Skin epidermis (tissue), 12 donors: ENCODE results near the gene MRPL49.
A peak's percentile ranks its signal among the peaks of the same experiment; 100 is the strongest.

ENCODE experiments used
- H3K27ac ChIP-seq, 21 experiments: fragments of 200-600 bp; sonication (generic) in 11 of 21; one replicate each; pipeline ENCODE4 v1.5.0; 2020; ENCODE audit warnings: mild to moderate bottlenecking in 3 of 21, inconsistent platforms in 2 of 21, moderate library complexity in 2 of 21
- H3K4me3 ChIP-seq, 7 experiments: fragments of 200-600 bp; sonication (generic) in 2 of 7; one replicate each; pipeline ENCODE4 v1.5.0; 2020; ENCODE audit warnings: inconsistent platforms in 2 of 7, mild to moderate bottlenecking in 2 of 7, moderate library complexity in 1 of 7

The MRPL49 gene

GRCh38 chr11:65100674-65101350 is 21.3 kb upstream of the MRPL49 start:
- Histone ChIP-seq H3K4me3 (no peak overlapping the region), H3K27ac (peak overlapping the region in 4 of 21 experiments; percentile 8 to 54 (median 26))

DNA sequence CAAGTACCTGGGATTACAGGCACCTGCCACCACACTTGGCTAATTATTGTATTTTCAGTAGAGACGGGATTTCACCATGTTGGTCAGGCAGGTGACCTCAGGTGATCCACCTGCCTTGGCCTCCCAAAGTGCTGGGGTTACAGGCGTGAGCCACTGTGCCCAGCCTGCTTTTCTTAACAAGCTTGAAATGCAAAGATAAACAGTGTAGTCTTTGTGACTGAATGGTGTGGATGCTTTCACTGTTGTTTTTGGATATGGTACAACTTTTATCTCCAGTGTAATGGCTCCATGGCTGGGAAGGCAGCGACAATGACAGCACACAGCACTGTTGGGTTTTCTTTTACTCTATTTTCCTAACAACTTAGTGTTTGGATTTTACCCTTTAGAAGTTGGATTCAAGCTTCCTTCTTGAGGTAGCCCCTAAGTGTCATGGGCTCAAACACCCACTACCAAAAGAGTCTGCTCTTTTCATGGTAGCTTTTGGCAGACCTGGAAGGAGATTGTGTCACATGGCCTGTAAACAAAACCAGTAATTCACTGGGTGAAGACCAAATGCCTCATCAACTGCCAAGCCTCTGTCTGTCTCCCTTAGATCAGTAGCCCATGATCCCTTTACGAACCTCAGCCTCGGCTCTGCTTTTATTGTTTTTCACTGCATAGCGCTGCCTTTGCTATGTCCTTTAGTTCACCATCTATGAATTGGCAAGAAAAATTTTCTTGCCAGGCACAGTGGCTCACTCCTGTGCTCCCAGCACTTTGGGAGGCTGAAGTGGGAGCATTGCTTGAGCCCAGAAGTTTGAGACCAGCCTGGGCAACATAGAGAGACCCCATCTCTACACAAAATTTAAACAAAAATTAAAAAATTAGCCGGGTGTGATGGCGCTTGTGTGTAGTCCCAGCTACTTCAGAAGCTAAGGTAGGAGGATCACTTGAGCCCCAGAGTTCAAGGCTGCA is 19.7 kb upstream of the MRPL49 start:
- H3K27ac ChIP-seq = peak overlapping the region in 6 of 21 experiments; percentile 1 to 36 (median 20)
- H3K4me3 ChIP-seq = no peak overlapping the region

- Histone ChIP-seq H3K4me3 (no peak overlapping the region), H3K27ac (peak overlapping the region in 1 of 21 experiments; percentile 10)
Observed at GRCh38 chr11:65103476-65103875, 18.6 kb upstream of the MRPL49 start.

DNA sequence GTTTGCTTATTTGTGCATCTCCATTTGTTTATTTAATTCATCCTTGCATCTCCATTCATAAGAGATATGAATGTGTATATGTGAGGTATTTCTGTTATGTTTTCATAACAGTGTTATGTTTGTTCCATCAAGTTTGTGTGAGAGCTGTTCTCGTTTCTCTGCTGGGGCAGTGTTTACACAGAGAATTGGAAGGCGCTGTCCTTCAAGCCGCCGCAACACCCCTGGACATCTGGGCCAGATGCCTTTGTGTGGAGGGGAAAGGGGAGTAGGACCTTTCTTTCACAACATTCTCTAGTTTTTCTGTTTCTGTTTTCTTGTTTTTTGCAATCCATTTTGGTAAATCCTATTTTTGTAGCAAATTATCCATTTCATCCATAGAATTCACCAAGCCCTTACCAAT is 17.5 kb upstream of the MRPL49 start:
- Histone ChIP-seq H3K4me3 (no peak overlapping the region), H3K27ac (no peak overlapping the region)

GRCh38 chr11:65107078-65107477 is 15.0 kb upstream of the MRPL49 start:
- Histone ChIP-seq H3K27ac (no peak overlapping the region), H3K4me3 (no peak overlapping the region)

DNA sequence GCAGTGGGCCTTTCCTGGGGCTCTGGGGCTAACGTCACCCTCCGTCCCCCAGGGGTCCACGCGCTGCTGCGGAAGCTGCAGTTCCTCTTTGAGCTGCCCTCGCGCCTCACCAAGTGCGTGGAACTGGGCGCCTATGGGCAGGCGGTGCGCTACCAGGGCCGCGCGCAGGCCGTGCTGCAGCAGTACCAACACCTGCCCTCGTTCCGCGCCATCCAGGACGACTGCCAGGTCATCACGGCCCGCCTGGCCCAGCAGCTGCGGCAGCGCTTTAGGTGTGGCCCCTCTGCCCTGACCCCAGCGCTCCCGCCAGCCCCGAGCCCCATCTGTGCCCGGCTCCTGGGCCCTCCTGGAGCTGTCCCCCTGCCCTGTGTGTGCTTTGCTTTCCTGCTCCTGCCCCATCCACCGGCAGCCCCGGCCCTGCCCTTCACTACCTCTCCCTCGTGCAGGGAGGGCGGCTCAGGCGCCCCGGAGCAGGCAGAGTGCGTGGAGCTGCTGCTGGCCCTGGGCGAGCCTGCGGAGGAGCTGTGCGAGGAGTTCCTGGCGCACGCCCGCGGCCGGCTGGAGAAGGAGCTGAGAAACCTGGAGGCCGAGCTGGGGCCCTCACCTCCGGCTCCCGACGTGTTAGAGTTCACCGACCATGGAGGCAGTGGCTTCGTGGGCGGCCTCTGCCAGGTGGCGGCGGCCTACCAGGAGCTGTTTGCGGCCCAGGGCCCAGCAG is 14.2 kb upstream of the MRPL49 start:
- Histone ChIP-seq H3K27ac (peak overlapping the region in 3 of 21 experiments; percentile 4 to 33 (median 31)), H3K4me3 (no peak overlapping the region)

DNA sequence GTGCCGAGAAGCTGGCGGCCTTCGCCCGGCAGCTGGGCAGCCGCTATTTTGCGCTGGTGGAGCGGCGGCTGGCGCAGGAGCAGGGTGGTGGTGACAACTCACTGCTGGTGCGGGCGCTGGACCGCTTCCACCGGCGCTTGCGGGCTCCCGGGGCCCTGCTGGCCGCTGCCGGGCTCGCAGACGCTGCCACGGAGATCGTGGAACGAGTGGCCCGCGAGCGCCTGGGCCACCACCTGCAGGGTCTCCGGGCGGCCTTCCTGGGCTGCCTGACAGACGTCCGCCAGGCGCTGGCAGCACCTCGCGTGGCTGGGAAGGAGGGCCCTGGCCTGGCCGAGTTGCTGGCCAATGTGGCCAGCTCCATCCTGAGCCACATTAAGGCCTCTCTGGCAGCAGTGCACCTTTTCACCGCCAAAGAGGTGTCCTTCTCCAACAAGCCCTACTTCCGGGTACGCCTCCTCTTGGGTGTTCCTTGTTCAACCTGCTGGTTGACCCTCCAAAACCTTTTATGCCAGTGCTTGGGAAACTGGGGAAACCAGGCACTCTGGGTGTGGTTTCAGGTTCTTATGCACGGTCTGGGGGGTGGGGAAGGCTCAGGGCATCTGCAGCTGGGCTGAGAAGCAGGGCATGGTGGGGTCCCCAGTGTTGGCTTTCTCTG is 13.5 kb upstream of the MRPL49 start:
- Histone ChIP-seq H3K27ac (peak overlapping the region in 5 of 21 experiments; percentile 27 to 60 (median 33)), H3K4me3 (no peak overlapping the region)

DNA sequence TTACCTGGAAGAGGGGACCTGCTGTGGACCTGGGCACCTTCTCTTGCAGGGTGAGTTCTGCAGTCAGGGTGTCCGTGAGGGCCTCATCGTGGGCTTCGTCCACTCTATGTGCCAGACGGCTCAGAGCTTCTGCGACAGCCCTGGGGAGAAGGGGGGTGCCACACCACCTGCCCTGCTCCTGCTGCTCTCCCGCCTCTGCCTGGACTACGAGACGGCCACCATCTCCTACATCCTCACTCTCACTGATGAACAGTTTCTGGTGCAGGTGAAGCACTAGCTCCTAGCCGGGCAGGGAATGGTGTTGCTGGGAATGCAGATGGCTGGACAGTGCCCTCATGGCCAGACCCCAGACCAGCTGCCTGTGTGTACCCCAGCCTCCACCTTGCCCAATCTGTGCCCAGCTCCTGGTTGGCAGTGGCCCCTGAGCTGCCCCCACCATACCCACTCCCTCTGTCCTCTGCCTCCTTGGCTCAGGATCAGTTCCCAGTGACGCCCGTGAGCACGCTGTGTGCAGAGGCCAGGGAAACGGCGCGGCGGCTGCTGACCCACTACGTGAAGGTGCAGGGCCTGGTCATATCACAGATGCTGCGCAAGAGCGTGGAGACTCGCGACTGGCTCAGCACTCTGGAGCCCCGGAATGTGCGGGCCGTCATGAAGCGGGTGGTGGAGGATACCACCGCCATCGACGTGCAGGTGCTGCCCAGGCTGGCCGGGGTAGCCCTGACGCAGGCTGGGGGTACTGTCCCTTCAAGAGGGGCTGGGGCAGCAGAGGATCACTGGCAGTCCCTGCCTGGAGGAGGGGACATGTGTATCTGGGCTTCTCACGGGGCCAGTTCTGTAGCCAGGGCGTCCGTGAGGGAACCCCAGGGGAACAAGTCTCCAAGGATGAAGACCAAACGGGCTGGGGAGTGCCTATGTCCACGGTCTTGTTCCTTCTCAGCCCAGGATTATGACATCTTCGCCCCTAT is 12.6 kb upstream of the MRPL49 start:
- peak overlapping the region in 2 of 21 experiments; percentile 25 to 27 for H3K27ac ChIP-seq

DNA sequence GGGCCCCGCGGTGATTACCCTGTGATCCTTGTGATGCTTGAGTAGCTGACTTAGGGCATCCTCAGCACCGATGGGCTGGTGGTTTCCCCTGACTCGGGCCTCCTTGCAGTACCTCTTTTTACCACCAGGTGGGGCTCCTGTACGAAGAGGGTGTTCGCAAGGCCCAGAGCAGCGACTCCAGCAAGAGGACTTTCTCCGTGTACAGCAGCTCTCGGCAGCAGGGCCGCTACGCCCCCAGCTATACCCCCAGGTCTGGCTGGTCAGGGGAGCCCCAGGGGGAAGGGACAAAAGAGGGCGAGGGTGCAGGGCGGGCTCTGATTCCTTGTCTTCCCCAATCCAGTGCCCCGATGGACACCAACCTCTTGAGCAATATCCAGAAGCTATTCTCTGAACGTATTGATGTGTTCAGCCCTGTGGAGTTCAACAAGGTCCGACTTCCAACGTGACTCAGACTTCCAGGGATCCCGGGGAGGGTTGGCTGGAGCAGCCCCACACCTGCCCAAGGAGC is 11.7 kb upstream of the MRPL49 start:
- H3K4me3 ChIP-seq = no peak overlapping the region
- peak overlapping the region in 7 of 21 experiments; percentile 11 to 58 (median 37) for H3K27ac ChIP-seq

More for the DNA sequence above, 12.6 kb upstream of the MRPL49 start:
- H3K4me3 ChIP-seq = no peak overlapping the region

DNA sequence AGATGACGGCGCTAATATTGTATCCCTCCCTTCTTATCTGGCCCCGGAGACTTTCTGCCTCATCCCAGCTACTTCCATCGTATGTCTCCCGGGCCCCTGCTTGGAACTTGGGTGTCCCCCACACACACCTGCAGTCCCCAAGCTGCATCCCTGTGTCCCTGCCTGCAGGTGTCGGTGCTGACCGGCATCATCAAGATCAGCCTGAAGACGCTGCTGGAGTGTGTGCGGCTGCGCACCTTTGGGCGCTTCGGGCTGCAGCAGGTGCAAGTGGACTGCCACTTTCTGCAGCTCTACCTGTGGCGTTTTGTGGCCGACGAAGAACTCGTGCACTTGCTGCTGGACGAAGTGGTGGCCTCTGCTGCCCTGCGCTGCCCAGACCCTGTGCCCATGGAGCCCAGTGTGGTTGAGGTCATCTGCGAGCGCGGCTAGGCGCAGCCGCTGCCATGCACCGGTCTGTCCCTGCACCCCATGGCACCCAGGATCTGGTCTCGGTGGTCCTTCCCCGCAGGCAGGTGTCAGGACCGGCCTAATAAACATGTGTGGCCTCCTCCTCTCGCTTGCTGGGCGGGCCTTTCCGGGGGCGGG is 10.9 kb upstream of the MRPL49 start:
- Histone ChIP-seq H3K27ac (peak overlapping the region in 4 of 21 experiments; percentile 18 to 58 (median 44)), H3K4me3 (peak overlapping the region in 5 of 7 experiments; percentile 33 to 52 (median 40))

DNA sequence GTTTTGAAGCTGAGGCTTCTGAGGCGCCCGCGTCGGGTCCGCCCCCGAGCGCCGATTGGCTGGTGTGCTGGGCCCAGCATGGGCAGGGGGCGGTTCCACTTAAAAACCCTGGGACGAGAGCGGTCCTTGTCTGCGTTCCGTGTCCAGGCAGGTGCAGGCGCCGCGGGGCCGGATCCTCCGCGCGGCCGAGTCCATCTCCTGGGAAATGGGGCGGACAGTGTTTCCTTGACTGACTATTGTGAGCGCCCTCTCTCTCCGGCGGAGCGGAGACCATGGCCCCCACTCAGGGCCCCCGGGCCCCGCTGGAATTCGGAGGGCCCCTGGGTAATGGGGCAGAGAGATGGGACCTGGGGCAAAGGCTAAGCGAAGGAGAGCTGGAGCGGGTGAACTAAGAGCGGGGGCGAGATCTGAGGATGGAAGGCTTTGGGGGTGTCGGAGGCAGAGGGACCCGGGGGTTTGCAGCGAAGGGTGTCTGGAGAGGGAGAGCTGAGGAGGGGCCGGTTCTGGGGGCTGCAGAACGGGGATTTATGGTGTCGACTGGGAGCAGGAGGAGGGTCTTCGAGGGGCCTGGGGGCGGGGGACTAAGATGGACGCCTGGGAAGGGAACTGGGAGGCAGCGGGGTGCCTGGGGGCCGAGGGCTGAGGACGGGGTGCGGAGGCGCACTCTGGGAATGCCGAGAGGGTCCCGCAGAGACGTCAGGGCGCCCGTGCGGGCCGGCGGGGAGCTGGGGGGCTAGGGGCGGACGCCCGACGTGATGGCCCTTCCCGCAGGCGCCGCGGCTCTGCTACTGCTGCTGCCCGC is 10.2 kb upstream of the MRPL49 start, which contains the start of gene TM7SF2:
Gene TM7SF2, plus strand, starts transcription at position 129 of the 802 bp plus-strand sequence. Its CDS starts 144 bp downstream, at position 273.
- peak within 1 kb of the TSS; percentile 33 to 52 (median 37) for H3K4me3 ChIP-seq
- H3K27ac ChIP-seq = peak within 1 kb of the TSS in 18 of 21 experiments; percentile 11 to 78 (median 51)

GRCh38 chr11:65112546-65113360 is 9.4 kb upstream of the MRPL49 start:
- H3K27ac ChIP-seq = peak overlapping the region in 18 of 21 experiments; percentile 11 to 78 (median 50)

GRCh38 chr11:65113361-65113756 is 8.8 kb upstream of the MRPL49 start:
- H3K27ac ChIP-seq = peak overlapping the region in 6 of 21 experiments; percentile 32 to 76 (median 50)

More at GRCh38 chr11:65112546-65113360, 9.4 kb upstream of the MRPL49 start:
- peak overlapping the region; percentile 33 to 52 (median 37) for H3K4me3 ChIP-seq

GRCh38 chr11:65113839-65114238 is 8.3 kb upstream of the MRPL49 start:
- no peak overlapping the region for H3K27ac ChIP-seq

More at GRCh38 chr11:65113361-65113756, 8.8 kb upstream of the MRPL49 start:
- H3K4me3 ChIP-seq = peak overlapping the region in 5 of 7 experiments; percentile 33 to 52 (median 37)

DNA sequence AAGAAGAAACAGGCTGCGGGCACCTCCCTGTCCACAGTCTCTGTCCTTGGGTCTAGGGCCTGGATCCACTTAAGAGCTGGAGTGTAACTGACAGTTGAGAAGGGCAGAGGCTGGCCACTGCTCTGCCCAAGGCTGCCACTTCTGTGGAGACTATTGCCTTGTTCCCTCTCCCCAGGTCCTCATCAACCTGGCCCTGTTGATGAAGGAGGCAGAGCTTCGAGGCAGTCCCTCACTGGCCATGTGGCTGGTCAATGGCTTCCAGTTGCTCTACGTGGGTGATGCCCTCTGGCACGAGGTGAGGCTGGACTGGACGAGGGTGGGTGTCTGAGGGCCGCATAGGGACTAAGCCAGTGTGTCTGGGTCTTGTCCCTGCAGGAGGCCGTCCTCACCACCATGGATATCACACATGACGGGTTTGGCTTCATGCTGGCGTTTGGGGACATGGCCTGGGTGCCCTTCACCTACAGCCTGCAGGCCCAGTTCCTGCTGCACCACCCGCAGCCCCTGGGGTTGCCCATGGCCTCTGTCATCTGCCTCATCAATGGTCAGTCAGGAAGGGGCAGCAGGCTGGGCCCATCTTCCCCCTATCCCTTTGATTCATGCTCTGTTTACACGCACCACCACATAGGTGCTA is 7.5 kb upstream of the MRPL49 start:
- Histone ChIP-seq H3K4me3 (no peak overlapping the region), H3K27ac (no peak overlapping the region)

More at GRCh38 chr11:65113839-65114238, 8.3 kb upstream of the MRPL49 start:
- H3K4me3 ChIP-seq = no peak overlapping the region
